ENCODE data around the gene SLC7A7.
"Not testable (repeated sequence)": the region's sequence is repeated elsewhere in the genome, so short reads cannot be mapped to it uniquely, and the experiment has no call there.

SLC7A7 gene

DNA sequence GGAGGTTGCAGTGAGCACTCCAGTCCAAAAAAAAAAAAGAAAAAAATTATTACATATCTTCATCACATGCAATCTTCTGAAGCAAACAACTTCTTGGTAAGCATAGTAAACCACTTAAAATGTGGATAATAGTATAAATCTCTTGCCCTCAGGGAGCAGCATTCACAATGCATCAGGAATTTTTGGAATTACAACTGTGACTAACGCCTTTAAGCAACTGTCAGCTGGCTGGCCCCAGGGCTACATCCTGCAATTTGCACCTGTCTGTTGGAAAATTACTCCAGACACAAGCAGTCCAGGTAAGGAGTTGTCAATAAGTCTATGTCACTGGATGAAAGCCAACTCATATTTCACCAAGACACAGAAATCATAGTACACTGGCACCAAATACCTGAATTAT is 5.5 kb upstream of the SLC7A7 start:
- no peak for DNase-seq

DNA sequence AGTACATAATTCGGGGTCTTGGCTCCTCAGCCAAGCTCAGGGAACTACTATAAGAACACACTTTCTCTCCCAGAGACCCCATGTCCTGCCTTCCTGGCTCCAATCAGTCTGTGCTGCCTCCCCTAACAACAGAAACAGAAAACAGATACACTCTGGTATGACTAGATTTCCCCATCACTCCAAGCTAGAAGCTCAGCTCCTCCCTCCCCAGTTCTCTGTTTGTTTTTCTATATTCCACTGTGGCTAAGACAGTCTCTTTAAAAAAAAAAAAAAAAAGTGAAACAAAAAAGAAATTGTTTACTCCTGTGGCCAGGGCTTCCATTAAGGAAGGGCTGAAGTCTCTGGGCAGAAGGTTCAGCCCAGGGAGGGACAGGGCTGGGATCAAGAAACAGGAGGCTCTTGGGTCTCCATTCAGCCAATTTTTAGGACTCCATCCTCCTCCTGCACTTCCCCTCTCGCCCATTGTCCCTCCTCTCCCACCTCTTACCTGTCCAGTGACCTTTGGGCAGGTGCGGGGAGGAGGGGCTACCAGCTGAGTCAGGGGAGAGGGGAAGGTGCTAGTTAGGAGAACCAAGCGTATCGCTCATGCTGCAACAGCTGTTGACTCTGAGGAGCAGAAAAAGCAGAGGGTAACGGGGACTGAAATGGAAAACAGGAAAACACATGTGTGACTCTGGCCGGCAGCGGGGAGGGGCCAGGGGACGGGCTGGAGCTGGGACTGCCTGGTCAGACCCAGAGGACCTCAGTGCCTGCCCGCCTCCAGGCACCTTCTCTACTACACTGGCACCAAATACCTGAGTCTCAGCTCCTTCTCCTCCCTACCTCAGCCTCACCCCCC is 4.1 kb upstream of the SLC7A7 start:
- no peak for DNase-seq

DNA sequence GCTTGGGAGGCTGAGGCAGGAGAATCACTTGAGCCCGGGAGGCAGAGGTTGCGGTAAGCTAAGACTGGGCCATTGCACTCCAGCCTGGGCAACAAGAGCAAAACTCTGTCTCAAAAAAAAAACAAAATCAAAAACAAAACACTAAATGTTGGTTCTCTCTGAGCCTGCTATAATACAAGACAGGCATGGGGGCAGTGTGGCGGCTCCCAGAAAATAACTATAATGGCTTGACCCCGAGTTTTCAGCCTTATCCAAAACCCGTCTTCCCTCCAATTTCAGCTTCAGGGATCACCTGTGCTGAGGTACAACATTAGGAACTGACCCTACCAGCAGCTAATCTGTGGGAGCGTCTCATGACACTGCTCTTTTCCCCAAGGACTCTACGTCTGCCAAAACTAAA is 862 bp downstream of the SLC7A7 start:
- DNase-seq, result no peak

DNA sequence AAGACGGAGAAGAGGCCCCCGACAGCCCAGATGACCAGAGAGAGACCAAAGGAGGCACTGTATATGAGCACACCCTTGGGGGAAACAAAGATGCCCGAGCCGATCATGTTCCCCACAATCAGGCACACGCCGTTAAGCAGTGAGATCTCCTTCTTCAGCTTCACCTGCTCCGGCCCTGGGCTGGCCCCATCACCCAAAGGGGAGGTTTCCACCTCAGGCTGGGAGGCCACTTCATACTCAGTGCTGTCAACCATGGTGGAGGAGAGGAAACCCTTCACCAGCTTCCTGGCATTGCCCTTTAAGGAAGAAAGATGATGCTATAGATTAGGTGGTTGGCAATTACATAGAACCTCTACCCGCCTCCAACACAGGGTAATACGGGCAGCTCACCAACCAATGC is 2.1 kb downstream of the SLC7A7 start:
- DNase-seq, result no peak

GRCh38 chr14:22812744-22813143 is 2.5 kb downstream of the SLC7A7 start:
- no peak for DNase-seq

DNA sequence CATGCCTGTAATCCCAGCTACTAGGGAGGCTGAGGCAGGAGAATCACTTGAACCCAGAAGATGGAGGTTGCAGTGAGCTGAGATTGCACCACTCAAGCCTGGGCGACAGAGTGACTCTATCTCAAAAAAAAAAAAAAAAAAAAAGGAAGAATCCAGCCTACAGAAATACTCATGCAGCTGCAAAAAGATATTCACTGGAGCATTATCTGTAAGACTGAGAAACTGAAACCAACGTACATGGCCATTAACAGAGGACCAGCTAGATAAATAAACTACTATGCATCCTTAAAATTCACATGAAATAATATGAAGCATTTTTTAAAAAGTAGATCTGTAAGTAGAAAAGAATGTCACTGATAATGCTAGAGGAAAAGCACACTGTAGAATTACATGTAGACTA is 3.5 kb downstream of the SLC7A7 start:
- DNase-seq, result no peak

GRCh38 chr14:22808388-22809209 is 6.6 kb downstream of the SLC7A7 start:
- DNase-seq, result no peak

- no peak for DNase-seq
Measured at GRCh38 chr14:22807432-22808087, 7.7 kb downstream of the SLC7A7 start.

DNA sequence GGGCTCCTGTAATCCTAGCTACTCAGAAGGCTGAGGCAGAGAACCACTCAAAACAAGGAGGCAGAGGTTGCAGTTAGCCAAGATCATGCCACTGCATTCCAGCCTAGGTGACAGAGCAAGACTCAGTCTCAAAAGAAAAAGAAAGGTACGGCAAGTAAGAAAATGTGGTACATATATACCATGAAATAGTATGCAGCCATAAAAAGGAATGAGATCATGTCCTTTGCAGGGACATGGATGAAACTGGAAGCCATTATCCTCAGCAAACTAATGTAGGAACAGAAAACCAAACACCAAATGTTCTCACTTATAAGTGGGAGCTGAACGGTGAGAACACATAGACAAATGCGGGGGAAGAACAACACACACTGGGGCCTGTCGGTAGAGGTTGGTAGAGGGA is 10.0 kb downstream of the SLC7A7 start:
- DNase-seq, result not testable (repeated sequence)

GRCh38 chr14:22803687-22803974 is 11.6 kb downstream of the SLC7A7 start:
- DNase-seq, result no peak

DNA sequence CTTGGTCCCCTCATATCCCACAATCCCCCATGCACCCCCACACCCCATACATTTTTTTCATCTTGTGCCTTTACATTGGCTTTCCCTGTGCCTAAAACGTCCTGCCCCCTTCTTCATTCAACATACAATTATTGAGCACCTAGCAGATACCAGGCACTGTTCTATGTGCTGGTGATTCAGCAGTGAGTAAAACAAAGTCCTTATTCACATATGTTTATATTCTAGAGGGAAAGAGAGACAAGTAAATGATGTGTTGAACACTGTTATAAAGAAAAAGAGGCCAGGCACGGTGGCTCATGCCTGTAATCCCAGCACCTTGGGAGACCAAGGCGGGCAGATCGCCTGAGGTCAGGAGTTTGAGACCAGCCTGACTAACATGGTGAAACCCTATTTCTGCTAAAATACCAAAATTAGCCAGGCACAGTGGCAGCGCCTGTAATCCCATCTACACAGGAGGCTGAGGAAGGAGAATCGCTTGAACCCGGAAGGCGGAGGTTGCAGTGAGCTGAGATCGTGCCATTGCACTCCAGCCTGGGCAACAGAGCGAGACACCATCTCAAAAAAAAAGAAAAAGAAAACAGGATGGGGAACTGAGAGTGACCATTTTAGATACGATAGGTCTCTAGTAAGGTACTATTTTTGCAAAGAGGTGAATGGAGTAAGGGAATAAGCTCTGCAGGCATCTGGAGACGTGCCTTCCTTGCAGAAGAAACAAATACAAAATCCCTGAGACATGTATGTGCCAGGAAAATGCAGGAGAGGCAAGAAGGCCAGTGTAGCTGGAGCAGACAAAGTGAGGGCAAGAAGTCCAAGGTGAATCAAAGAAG is 12.2 kb downstream of the SLC7A7 start:
- no peak for DNase-seq

- no peak for DNase-seq
Measured at GRCh38 chr14:22801716-22802115, 13.5 kb downstream of the SLC7A7 start.

DNA sequence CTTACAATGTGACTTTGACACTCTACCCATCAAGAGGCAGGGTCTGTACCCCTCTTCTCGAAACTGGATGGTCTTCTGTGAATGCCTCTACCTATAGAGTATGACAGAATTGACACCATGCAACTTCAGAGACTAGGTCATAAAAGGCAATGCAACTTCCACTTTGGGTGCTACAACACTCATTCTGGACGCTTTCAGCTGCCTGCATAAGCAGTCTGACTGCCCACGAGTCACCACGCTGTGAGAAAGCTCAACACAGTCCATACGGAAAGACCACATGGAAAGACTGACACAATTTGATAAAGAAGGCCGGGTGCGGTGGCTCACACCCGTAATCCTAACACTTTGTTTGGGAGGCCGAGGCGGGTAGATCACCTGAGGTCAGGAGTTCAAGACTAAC is 14.9 kb downstream of the SLC7A7 start:
- no peak for DNase-seq

DNA sequence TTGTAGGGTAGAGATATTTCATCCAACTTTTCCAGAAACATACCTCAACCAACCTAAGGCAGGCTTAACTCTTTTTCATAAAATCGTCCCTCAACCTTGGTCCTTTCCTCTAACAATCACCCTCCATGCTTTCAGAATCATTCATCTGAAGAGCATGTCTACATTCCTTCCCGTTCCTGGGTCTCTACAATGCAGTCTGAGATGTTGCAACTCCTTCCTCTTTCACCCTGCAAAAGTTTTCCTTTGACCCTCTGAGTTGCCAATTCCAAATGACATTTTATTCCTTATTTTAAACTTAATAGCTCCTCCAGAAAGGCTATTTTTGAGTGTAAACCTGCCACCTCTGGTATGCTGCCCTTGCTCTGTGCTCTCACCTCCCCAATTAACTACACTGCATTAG is 16.7 kb downstream of the SLC7A7 start:
- no peak for DNase-seq

DNA sequence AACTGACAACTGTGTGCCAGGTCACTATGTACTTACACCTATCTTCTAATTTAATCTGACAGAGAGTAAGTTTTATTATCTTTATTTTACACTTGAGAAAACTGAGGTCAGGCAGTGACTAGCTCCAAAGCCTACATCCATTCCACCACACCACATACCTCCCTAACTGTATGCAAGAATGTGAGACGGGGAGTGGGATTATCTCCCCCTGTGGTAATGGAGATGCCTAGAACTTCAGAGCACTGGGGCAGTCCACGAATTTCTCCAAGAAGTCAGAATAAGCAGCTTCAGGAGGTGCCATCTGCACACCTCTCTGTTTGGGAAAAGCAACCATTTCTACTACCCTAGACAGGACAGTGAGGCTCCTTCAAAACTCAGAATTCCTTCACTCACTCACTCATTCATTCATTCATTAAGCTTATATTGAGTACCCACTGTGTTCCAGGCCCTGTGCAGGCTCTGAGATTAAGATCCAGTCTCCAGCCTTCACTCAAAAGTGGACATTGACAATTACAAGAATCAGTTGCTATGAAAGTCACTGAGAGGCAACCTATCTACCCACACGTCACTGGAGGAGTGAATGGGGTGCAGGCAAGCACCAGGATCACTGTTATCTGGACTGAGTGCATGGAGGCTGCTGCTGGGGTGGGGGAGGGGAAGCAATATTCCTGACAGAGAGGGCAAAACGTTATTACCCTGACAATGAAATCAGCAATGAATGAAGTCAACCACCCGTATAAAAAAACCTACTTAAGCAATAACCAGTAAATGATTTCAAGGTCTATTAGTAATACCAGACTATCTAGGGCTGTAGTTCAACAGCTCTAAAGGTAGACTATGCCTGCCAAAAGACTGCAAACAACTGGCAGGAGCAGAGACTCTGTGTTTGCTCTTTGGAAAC is 18.0 kb downstream of the SLC7A7 start:
- no peak for DNase-seq

- DNase-seq, result no peak
Measured at GRCh38 chr14:22796087-22796707, 19.0 kb downstream of the SLC7A7 start.

DNA sequence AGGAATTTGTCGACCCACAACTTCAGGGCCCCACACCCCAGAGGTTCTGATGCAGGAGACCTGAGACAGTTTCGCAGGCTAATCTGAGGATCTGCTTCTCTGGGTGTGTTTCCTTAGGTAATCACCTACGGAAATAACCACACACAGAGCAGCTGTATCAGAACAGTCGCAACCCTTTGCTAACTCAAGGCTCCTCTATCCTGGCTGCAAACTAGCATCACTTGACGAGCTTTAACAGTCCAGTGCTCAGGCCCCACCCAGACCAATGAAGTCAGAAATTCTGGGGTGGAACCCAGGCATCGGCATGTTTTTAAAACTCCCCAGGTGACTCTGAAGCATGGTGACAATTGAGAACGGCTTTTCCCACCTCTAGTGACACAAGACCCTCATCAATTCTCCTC is 20.7 kb downstream of the SLC7A7 start:
- no peak for DNase-seq

DNA sequence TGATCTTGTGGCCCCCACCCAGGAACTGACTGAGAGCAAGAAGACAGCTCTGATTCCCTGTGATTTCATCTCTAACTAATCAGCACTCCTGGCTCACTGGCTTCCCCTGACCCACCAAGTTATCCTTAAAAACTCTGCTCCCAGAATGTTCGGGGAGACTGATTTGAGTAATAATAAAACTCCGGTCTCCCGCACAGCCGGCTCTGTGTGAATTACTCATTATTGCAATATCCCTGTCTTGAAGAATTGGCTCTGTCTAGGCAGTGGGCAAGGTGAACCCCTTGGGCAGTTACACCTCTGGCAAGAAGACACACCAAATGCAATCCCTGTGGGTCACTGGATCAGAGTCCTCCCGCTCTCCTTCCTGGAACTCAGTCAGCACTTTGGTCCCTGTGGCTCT is 21.3 kb downstream of the SLC7A7 start:
- no peak for DNase-seq

DNA sequence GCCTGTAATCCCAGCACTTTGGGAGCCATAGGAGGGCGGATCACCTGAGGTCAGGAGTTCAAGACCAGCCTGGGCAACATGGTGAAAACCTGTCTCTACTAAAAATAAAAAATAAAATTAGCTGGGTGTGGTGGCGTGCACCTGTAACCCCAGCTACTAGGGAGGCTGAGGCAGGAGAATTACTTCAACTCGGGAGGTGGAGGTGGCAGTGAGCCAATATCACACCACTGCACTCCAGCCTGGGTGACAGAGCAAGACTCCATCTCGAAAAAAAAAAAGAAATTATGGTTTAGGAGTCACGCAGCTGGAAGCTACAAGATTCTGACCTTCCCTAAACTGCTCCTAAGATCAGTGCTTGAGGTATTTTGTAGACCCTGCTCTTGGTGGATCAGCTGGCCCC is 21.7 kb downstream of the SLC7A7 start:
- not testable (repeated sequence) for DNase-seq

DNA sequence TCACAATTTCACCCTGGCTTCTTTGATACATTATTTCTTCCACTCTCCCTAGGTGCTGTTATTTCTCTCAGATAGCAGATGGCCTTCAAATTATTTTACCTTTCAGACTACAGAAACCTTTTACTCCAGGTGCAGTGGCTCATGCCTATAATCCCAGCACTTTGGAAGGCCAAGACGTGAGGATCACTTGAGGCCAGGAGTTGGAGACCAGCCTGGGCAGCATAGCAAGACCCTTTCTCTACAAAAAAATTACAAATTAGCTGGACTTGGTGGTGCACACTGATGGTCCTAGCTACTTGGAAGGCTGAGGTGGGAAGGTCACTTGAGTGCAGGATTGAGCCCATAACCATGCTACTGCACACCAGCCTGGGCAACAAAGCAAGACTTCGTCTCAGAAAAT is 23.1 kb downstream of the SLC7A7 start:
- no peak for DNase-seq

DNA sequence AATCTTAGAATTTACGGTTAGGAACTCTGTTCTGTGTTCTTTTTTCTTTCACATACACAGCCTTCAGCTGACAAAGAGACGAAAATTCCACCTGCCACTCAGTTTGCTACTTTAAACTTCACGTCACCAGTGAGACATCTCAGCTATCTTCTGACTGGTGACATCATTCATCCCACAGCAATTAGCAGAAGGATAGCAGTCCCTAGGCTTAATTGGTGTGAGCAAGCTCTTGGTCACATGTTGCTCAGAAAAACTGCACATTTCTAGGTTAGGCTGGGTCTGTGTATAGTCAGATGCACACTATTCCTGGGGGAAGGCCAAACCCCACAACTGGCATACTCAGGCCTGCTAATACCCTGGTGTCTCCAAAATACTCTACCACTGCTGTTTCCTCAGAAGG is 23.9 kb downstream of the SLC7A7 start:
- no peak for DNase-seq

DNA sequence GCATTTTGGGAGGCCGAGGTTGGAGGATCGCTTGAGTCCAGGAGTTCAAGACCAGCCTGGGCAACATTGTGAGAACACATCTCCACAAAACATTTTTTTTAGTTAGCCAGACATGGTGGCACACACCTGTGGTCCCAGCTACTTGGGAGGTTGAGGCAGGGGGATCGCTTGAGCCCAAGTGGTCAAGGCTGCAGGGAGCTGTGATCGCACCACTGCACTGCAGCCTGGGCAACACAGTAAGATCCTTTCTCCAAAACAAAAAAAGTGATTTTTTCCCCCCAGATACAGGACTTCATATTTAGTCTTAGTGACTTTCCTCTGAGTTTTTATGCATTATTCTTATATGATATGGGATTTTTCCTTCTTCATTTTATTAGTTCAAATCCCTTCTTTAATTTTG is 28.6 kb downstream of the SLC7A7 start:
- DNase-seq, result no peak

All from NCI-H1436 treated with DMSO at 0.1 percent for 48 hours (cell line).